ENCODE data around the gene B3GNT8. TPM values are rescaled to one million over a fixed set of nuclear protein-coding genes. Genes with fewer than 3 reads are reported as not detected.

The B3GNT8 gene
- total RNA-seq, 1 experiment from 2014 or later, result 0.96 TPM

DNA sequence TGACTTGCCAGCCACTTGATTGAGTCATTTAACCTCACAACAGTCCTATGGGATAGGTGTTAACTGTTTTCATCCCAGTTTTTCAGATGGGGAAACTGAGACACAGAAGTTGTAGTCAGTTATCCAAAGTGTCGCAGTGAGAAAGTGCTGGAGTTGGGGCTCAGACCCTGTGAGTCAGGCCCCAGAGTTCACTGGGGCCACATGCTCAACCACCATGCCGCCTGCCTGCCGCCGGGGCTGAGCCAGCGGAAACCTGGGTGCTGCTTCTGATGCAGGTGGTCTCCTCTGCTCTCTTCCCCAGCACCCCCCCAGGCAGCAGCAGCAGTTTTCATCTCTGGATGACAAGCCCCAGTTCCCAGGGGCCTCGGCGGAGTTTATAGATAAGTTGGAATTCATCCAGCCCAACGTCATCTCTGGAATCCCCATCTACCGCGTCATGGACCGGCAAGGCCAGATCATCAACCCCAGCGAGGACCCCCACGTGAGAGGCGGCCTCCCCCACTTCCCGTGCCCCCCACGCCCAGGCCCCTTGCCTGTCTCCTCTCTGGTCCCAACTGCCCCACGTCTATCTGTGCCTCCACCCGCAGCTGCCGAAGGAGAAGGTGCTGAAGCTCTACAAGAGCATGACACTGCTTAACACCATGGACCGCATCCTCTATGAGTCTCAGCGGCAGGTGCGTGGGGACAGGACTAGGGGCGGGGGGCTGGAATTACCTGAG, 16.7 kb downstream of the B3GNT8 start:
- Histone ChIP-seq H4K8ac (replicated peaks; ENCODE audit: insufficient read length, low read depth, low read length) (no peak overlapping the region), H3K23ac (ENCODE audit: insufficient read length, low read depth, low read length) (no peak overlapping the region), H3K4me2 (ENCODE audit: insufficient read depth, insufficient read length, low read length) (no peak overlapping the region), H3K27ac (ENCODE audit: insufficient read length, low read depth, low read length) (no peak overlapping the region), H3K4ac (ENCODE audit: low read depth, low read length) (no peak overlapping the region), H3K79me1 (ENCODE audit: insufficient read depth, low read depth, low read length, poor library complexity, severe bottlenecking) (no peaks in the 10 kb centered on the region), H3K14ac (ENCODE audit: insufficient read depth, low read length) (no peak overlapping the region), H2AK5ac (ENCODE audit: insufficient read length, low read length) (no peak overlapping the region), H3K27me3 (ENCODE audit: insufficient read depth, low read length) (no peaks in the 10 kb centered on the region), H3K23me2 (ENCODE audit: insufficient read length, low read depth, low read length, poor library complexity, severe bottlenecking) (peaks cover 4% of the 10 kb centered on the region), H3K4me1 (ENCODE audit: insufficient read depth, low read length) (no peaks in the 10 kb centered on the region; the same call in 1 of the 2 replicates), H3T11ph (ENCODE audit: low read length) (no peak overlapping the region), H4K91ac (ENCODE audit: insufficient read length, low read depth, low read length) (no peak overlapping the region), H3K18ac (ENCODE audit: insufficient read length, low read depth, low read length) (no peak overlapping the region), H2BK12ac (ENCODE audit: insufficient read length, low read depth, low read length) (no peak overlapping the region), H3K9me3 (ENCODE audit: control insufficient read depth, low read depth, low read length) (no peaks in the 10 kb centered on the region), H2BK120ac (ENCODE audit: low read depth, low read length, poor library complexity, severe bottlenecking) (no peak overlapping the region), H3K79me2 (ENCODE audit: insufficient read depth, low read length) (no peaks in the 10 kb centered on the region), H3K9ac (ENCODE audit: extremely low read depth, insufficient read length, low read length) (no peak overlapping the region), H3K56ac (ENCODE audit: insufficient read length, low read depth, low read length) (no peak overlapping the region), H4K20me1 (ENCODE audit: control insufficient read depth, insufficient read depth, insufficient read length) (peaks cover 3% of the 10 kb centered on the region), H2BK20ac (ENCODE audit: low read depth, low read length, poor library complexity, severe bottlenecking) (no peak overlapping the region), H4K5ac (ENCODE audit: insufficient read length, low read depth, low read length) (no peak overlapping the region), H2BK5ac (ENCODE audit: insufficient read length, low read length) (no peak overlapping the region), H2AFZ (ENCODE audit: low read length) (no peak overlapping the region), H2BK15ac (ENCODE audit: low read depth, low read length) (no peak overlapping the region)
- TF ChIP-seq, protein P1, sequence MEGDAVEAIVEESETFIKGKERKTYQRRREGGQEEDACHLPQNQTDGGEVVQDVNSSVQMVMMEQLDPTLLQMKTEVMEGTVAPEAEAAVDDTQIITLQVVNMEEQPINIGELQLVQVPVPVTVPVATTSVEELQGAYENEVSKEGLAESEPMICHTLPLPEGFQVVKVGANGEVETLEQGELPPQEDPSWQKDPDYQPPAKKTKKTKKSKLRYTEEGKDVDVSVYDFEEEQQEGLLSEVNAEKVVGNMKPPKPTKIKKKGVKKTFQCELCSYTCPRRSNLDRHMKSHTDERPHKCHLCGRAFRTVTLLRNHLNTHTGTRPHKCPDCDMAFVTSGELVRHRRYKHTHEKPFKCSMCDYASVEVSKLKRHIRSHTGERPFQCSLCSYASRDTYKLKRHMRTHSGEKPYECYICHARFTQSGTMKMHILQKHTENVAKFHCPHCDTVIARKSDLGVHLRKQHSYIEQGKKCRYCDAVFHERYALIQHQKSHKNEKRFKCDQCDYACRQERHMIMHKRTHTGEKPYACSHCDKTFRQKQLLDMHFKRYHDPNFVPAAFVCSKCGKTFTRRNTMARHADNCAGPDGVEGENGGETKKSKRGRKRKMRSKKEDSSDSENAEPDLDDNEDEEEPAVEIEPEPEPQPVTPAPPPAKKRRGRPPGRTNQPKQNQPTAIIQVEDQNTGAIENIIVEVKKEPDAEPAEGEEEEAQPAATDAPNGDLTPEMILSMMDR (conservative IDR thresholded peaks at IDR 0.05), result no peak
- WGBS (ENCODE audit: extremely low coverage, insufficient read length, low lambda C conversion rate), result no CpG with 5 or more reads among the region's 23 CpGs
- Mint-ChIP-seq H3K27me3 (ENCODE audit: low read depth) (no peaks in the 10 kb centered on the region; the same call in 1 of the 2 replicates), H3K4me3 (no peak overlapping the region; a peak in 1 of 5 replicates), H3K36me3 (ENCODE audit: insufficient read depth in 1 of 3, low read depth in 3 of 3) (peaks cover 0 to 19% (median 13%) of the 10 kb centered on the region in 3 experiments; a peak in 4 of 7 replicates), H3K4me1 (peaks cover 7 to 18% of the 10 kb centered on the region in 2 experiments), H3K27ac (no peak overlapping the region; a peak in 1 of 7 replicates), H3K9me3 (no peaks in the 10 kb centered on the region)
- DNase-seq, result no peak
